GM12801 (cell line): ENCODE data around the gene CROCC2.

Source experiments
- TF ChIP-seq, protein P1 (sequence below): IDR thresholded peaks from one replicate; pipeline ENCODE4 v1.5.1; 2011; ENCODE audit warnings: control low read depth; ENCODE audit not compliant: insufficient read length; ENCODE audit errors: extremely low read depth

Gene CROCC2

DNA sequence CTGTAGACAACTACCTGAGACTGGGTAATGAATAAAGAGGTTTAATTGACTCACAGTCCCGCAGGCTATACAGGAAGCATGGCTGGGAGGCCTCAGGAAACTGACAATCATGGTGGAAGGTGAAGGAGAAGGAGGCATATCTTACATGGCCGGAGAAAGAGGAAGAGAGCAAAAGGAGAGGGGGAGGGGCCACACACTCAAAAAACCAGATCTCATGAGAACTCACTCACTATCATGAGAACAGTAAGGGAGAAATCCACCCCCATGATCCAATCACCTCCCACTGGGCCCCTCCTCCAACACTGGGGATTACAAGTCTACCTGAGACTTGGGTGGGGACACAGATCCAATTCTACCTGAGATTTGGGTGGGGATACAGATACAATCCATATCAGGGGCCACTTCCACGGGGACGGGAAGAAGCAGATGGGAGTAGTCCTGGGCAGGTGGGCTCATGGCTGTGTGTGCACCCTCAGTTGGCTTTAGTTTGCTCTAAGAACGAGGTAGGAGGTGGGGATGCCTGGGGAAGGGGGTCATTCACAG is 20.0 kb upstream of the CROCC2 start:
- TF ChIP-seq, protein P1, sequence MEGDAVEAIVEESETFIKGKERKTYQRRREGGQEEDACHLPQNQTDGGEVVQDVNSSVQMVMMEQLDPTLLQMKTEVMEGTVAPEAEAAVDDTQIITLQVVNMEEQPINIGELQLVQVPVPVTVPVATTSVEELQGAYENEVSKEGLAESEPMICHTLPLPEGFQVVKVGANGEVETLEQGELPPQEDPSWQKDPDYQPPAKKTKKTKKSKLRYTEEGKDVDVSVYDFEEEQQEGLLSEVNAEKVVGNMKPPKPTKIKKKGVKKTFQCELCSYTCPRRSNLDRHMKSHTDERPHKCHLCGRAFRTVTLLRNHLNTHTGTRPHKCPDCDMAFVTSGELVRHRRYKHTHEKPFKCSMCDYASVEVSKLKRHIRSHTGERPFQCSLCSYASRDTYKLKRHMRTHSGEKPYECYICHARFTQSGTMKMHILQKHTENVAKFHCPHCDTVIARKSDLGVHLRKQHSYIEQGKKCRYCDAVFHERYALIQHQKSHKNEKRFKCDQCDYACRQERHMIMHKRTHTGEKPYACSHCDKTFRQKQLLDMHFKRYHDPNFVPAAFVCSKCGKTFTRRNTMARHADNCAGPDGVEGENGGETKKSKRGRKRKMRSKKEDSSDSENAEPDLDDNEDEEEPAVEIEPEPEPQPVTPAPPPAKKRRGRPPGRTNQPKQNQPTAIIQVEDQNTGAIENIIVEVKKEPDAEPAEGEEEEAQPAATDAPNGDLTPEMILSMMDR: no peak

DNA sequence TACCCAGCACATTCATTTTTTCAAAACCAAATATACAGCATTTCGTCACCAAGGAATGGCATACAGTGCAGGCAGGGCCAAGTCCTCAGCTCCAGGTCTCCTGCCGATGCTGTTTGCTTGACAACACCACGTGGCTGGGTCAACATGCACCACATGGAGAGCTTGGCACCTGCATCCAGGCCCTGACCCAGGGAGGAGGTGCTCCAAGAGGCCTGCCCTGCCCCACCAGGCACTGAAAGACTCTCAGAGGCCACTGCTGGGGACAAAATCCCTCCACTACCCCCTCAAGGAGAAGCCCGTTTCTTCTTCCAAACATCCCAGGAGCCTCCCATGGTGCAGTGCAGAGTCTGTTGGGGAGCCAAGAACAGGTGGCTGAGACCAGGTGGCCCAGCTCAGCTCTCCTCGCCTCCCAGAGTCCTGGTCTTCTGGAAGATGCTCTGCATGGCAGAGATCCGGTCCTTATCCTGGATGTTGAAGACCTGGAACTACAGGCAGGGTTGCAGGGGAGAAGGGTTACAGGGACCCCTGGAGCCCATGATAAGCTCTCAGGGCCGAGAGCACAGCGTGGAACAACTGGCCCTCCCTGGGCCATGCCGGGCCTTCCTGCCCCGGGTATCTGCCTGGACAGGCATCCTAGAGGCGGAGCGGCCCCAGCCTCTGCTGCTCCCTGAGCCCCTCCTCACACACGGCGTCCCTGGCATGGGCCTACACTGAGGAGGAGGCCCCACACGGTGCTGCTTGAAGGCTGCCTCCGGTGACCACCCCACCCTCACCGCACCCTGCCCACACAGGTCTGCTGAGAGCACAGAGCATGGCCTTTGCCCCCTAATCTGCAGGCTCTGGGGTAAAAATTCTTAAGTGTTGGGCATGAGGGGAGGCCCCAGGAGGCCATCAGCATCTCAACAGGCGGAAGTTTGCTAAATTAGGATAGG is 19.2 kb upstream of the CROCC2 start:
- TF ChIP-seq, protein P1: no peak

DNA sequence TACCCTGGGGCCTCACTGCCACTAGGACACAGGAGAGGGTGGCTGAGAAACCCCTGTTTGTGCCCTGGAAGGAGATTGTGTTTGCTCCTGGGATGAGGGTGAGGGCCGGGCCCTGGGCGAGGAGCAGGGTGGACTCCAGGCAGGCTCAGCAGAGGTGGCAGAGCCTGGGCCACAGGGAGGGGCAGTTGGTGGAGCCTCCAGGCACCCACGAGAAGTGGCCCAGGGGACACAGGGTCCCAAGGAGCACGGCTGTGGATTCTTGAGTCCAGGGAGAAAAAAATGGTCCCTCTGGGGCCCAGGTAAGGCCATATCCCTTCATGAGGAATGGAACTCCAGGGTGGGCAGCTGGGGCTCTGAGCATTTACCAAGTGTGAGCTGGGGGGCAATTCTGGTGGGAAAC is 18.5 kb upstream of the CROCC2 start:
- TF ChIP-seq, protein P1: no peak

DNA sequence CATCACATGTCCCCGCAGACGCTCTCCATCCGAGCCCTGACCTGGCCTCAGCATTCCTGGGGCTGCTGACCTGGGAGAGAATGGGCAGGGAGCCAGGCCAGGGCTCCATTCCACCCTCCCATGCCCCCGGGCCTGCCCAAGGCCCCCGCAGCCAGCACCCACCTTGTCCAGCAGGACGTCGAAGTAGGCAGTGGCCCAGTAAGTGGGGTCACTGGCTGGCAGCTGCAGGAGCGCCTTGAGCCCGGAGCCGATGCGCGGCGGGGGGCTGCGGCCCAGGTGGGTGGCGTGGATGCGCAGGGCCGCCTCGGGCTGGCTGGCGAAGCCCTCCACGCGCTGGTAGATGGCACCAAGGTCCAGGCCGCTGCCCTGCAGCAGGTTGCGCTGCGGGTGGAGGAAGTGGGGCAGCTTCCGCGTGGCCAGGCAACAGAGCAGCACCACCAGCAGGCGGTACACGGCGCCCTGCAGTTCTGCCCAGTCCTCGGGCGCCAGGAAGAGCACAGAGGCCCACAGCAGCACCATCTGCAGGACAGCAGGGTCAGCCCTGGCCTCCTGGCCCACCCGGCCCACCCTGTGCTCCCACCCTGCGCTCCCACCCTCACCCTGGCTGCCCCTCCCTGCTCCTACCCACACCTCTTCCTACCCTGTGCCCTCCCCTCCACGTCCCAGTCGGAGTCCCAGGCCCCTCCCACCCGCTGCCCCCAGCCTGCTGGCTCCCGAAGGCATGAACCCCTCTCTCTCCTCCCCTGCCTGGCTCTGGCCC is 17.8 kb upstream of the CROCC2 start:
- TF ChIP-seq, protein P1: no peak

DNA sequence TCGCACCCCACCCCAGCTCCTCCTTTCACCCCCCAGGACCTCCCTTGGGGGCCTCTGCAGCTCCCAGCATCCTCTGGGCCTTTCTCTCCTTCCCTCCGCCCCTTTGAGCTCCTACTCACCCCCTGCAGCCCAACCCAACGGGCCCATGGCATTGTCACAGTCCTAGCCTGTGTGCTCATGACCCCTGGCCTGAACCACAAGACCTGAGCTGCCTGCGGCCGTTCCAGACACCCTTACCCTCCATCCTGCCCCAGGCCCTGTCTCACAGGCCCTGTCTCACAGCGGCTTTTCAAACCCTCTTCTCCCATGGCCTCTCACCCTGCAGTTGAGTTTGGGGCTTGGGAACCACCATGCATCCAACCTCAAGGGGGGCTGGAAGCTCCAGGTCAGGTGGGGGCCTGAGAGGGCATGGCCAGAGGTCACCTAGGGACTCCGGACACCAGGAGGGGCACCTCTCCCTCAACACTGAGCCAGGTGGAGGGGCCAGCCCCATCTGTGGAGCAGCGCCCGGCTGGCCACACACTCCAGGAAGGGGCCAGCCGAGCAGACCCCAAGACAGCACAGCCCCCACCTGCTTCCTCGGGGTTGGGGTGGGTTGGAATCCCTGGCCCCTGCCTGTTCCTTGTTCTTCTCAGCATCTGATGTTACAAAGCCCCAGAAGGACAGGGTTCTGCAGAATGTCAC is 17.1 kb upstream of the CROCC2 start:
- TF ChIP-seq, protein P1: no peak

DNA sequence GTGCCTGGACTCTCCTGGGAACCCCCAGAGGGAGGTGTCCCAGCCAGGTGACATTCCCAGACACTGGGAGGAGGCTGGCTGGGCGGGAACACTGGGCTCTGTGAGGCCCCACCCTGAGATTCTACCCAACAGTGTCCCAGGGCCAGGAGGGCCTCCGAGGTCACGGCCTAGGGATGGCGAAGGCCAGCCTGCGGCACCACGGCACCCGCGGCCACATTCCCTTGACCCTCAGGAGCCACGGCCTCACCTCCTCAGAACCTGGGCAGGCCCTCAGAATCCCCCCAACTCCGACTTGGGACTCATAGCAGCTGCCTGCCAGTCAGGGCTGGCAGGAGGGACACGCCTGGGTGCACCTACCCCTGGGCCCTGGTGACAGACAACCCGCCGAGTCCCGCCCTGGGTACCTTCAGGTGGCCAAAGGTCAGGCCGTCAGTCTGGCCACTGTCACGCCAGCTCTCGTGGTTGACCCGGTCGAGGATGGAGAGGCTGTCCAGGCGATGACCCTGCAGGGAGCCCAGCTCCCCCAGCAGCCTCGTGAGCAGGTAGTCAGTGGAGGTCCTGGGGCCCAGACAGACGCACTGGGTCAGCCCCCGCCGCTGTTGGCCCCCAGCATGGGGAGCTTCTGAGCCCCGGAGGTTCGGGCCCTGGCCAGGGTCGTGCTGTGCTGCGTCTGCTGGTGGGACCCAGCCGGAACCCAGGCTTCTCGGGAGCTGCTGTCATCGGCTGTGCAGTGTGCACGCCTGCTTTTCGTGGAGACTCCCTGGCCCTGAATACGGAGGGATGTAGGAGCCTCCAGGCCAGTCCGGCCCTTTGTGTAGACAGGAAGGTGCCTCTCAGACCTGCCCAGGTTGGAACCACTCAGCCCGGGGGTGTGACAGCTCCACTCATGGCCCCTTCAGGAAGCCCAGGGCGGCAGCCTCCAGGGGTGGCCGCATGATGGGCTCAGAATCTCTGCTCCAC is 16.3 kb upstream of the CROCC2 start:
- TF ChIP-seq, protein P1: no peak
